HG02885 (cell line): ENCODE data around the gene PRSS57.
"Not testable (repeated sequence)": the region's sequence is repeated elsewhere in the genome, so short reads cannot be mapped to it uniquely, and the experiment has no call there.

ENCODE experiments used
- ATAC-seq: cut with Tn5 transposase; IDR thresholded peaks from one replicate; pipeline ENCODE4 v1.9.1; 2021; ENCODE audit warnings: mild to moderate bottlenecking; ENCODE audit not compliant: unreplicated experiment, poor library complexity

Gene PRSS57

GRCh38 chr19:676007-676338 is 19.3 kb downstream of the PRSS57 start:
- no peak for ATAC-seq

- no peak for ATAC-seq
These were observed 20.7 kb downstream of the PRSS57 start for GRCh38 chr19:674282-675151.

- no peak for ATAC-seq
These were observed 24.6 kb downstream of the PRSS57 start for GRCh38 chr19:670609-671075.

GRCh38 chr19:668675-669434 is 26.4 kb downstream of the PRSS57 start:
- not testable (repeated sequence) for ATAC-seq

- ATAC-seq: not testable (repeated sequence)
These were observed 28.2 kb downstream of the PRSS57 start for GRCh38 chr19:666985-667573.

GRCh38 chr19:664913-665443 is 30.3 kb downstream of the PRSS57 start:
- ATAC-seq: no peak

GRCh38 chr19:663682-664117 is 31.6 kb downstream of the PRSS57 start:
- ATAC-seq: no peak

GRCh38 chr19:662962-663681 is 32.1 kb downstream of the PRSS57 start, which contains the start of gene RNF126:
TSS of gene RNF126 (minus strand) at chr19:663214. CDS start at chr19:663121, 93 bp downstream.
- peak; percentile 63 for ATAC-seq

- ATAC-seq: no peak
These were observed 32.9 kb downstream of the PRSS57 start for GRCh38 chr19:662207-662961.

GRCh38 chr19:661427-662196 is 33.6 kb downstream of the PRSS57 start:
- ATAC-seq: no peak

GRCh38 chr19:660793-661426 is 34.3 kb downstream of the PRSS57 start:
- no peak for ATAC-seq

GRCh38 chr19:658916-659839 is 36.1 kb downstream of the PRSS57 start:
- ATAC-seq: no peak

GRCh38 chr19:658059-658839 is 37.0 kb downstream of the PRSS57 start:
- no peak for ATAC-seq

GRCh38 chr19:657611-658010 is 37.6 kb downstream of the PRSS57 start:
- no peak for ATAC-seq

GRCh38 chr19:656751-657559 is 38.3 kb downstream of the PRSS57 start:
- no peak for ATAC-seq

GRCh38 chr19:655691-656090 is 39.6 kb downstream of the PRSS57 start:
- no peak for ATAC-seq
